ENCODE results near the gene FRS2. TPM values are rescaled to one million over a fixed set of nuclear protein-coding genes. Genes with fewer than 3 reads are reported as not detected.

The FRS2 gene
- total RNA-seq, 5 donors from 2014 or later (not counting 1 experiment from before 2014, with no cell fraction given), result 22.0 to 30.2 (median 26.2) TPM

DNA sequence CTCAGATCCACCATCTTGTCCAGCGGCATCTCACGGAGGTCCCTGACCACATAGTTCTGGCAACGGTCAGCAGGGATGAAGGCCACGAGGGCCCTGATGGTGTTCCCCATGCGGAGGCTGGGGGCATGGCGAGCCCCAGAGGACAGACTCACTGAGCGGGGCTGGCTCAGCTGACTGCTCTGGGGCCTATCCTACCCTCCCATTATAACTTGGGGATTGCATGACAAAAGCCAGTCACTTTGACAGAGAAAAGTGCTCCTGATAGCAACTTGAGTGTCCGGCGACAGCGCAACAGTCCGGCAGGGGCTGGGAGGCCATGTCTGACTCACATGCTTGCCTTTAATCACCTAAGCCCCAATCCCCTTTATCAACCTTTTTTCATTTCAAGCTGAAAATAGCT, 140.5 kb downstream of the FRS2 start, which contains the start of gene LRRC10:
TSS of gene LRRC10 (minus strand) at position 179 of the 400 bp plus-strand sequence. CDS start at position 110, 69 bp downstream.
- H3K36me3 ChIP-seq (ENCODE audit: control insufficient read depth in 2 of 2, extremely low read depth in 1 of 2, insufficient read depth in 1 of 2, low read length in 1 of 2), result no peaks in the 10 kb centered on the region
- ChIA-PET CTCF (no interaction called here), POLR2A (interaction anchor here in 1 of 2 donors (0.6 kb wide), 2 partner anchors 59 to 336 kb away, joined by 3 to 4 read pairs; no protein-coding TSS in a partner anchor)
- Mint-ChIP-seq H3K27ac (no peak within 1 kb of the TSS), H3K9me3 (no peaks in the 10 kb centered on the region), H3K27me3 (peaks cover 6 to 8% of the 10 kb centered on the region in 2 donors), H3K36me3 (no peaks in the 10 kb centered on the region), H3K4me1 (peaks cover 0 to 11% (median 4%) of the 10 kb centered on the region in 3 donors), H3K4me3 (no peak within 1 kb of the TSS)
- H3K4me3 ChIP-seq (ENCODE audit: control insufficient read depth in 1 of 2, extremely low read depth in 1 of 2, low read length in 1 of 2), result no peak within 1 kb of the TSS
- no peak for ATAC-seq (replicated peaks in 1 of 4)
- 92% methylated on average over 8 of the region's 11 CpGs for WGBS (ENCODE audit: insufficient coverage)
- no peak for DNase-seq
- no peaks in the 10 kb centered on the region for H3K9me3 ChIP-seq
- no peak within 1 kb of the TSS for H3K27ac ChIP-seq (ENCODE audit: low read length)
- peaks cover 0 to 13% of the 10 kb centered on the region in 2 experiments for H3K27me3 ChIP-seq (replicated peaks in 1 of 2; ENCODE audit: control insufficient read depth in 2 of 2, extremely low read depth in 1 of 2, insufficient read depth in 2 of 2, low read length in 1 of 2)
- H3K4me1 ChIP-seq (ENCODE audit: control insufficient read depth in 1 of 2, extremely low read depth in 1 of 2, insufficient read depth in 2 of 2, low read length in 2 of 2), result no peaks in the 10 kb centered on the region

DNA sequence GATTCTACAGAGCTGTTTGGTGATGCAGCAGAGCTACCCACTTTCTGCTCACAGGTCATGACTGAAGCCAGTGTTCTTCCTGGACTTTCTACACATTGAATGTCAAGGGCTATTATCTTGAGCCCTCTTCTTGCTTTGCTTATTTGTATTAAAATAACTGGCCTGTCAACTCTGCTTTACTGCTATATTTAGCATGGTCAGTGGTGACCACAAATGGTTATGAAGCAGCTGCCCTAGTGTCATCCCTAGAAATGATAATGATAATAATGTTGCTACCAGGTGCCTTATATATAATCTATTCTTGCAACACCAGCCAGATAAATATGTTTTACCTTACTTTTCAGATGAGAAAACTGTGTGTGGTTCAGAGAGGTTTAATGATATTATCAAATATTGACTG, 143.2 kb downstream of the FRS2 start:
- Mint-ChIP-seq H3K36me3 (no peaks in the 10 kb centered on the region), H3K9me3 (no peaks in the 10 kb centered on the region), H3K27me3 (peaks cover 13 to 17% of the 10 kb centered on the region in 2 donors), H3K4me3 (no peak overlapping the region), H3K4me1 (peaks cover 0 to 6% (median 4%) of the 10 kb centered on the region in 3 donors), H3K27ac (no peak overlapping the region)
- Histone ChIP-seq H3K27ac (ENCODE audit: low read length) (no peak overlapping the region), H3K4me3 (ENCODE audit: control insufficient read depth in 1 of 2, extremely low read depth in 1 of 2, low read length in 1 of 2) (no peak overlapping the region), H3K9me3 (no peaks in the 10 kb centered on the region), H3K27me3 (replicated peaks in 1 of 2; ENCODE audit: control insufficient read depth in 2 of 2, extremely low read depth in 1 of 2, insufficient read depth in 2 of 2, low read length in 1 of 2) (peaks cover 0 to 24% of the 10 kb centered on the region in 2 experiments), H3K36me3 (ENCODE audit: control insufficient read depth in 2 of 2, extremely low read depth in 1 of 2, insufficient read depth in 1 of 2, low read length in 1 of 2) (no peaks in the 10 kb centered on the region), H3K4me1 (ENCODE audit: control insufficient read depth in 1 of 2, extremely low read depth in 1 of 2, insufficient read depth in 2 of 2, low read length in 2 of 2) (no peaks in the 10 kb centered on the region)
- ATAC-seq (replicated peaks in 1 of 4) (no peak), DNase-seq (no peak)
- POLR2A ChIA-PET, result no interaction called here
- CTCF ChIA-PET, result no interaction called here

DNA sequence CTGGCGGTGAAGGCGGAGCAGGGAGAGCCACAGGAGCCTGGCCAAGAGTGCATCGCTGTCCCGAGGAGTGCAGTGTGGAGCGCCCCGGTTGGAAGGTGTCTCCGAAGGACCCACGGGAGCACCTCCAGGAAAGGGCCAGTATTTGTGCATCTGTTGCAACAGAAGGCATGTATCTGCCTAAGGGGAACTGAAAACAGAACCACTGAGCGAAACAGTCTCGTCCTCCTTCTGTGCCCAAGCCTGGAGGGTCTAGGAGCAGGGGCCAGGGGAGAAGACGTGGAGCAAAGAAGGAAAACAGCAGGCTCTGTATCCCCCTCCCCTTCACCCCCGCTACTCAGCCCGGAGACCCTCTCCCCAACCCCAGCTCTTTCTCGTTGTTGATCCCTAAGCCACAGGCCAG, 145.8 kb downstream of the FRS2 start:
- no peaks in the 10 kb centered on the region for H3K36me3 Mint-ChIP-seq
- H3K9me3 ChIP-seq, result no peaks in the 10 kb centered on the region
- H3K4me1 Mint-ChIP-seq, result no peaks in the 10 kb centered on the region
- H3K4me3 Mint-ChIP-seq, result no peak overlapping the region
- H3K4me1 ChIP-seq (ENCODE audit: control insufficient read depth in 1 of 2, extremely low read depth in 1 of 2, insufficient read depth in 2 of 2, low read length in 2 of 2), result no peaks in the 10 kb centered on the region
- peaks cover 13 to 20% of the 10 kb centered on the region in 2 donors for H3K27me3 Mint-ChIP-seq
- peaks cover 0 to 14% of the 10 kb centered on the region in 2 experiments for H3K27me3 ChIP-seq (replicated peaks in 1 of 2; ENCODE audit: control insufficient read depth in 2 of 2, extremely low read depth in 1 of 2, insufficient read depth in 2 of 2, low read length in 1 of 2)
- no peak overlapping the region for H3K27ac ChIP-seq (ENCODE audit: low read length)
- CTCF ChIA-PET, result no interaction called here
- no peaks in the 10 kb centered on the region for H3K9me3 Mint-ChIP-seq
- H3K36me3 ChIP-seq (ENCODE audit: control insufficient read depth in 2 of 2, extremely low read depth in 1 of 2, insufficient read depth in 1 of 2, low read length in 1 of 2), result no peaks in the 10 kb centered on the region
- 85% methylated on average over 10 of the region's 14 CpGs for WGBS (ENCODE audit: insufficient coverage)
- POLR2A ChIA-PET, result no interaction called here
- no peak overlapping the region for H3K4me3 ChIP-seq (ENCODE audit: control insufficient read depth in 1 of 2, extremely low read depth in 1 of 2, low read length in 1 of 2)
- H3K27ac Mint-ChIP-seq, result no peak overlapping the region
- no peak for DNase-seq
- no peak for ATAC-seq (replicated peaks in 1 of 4)

DNA sequence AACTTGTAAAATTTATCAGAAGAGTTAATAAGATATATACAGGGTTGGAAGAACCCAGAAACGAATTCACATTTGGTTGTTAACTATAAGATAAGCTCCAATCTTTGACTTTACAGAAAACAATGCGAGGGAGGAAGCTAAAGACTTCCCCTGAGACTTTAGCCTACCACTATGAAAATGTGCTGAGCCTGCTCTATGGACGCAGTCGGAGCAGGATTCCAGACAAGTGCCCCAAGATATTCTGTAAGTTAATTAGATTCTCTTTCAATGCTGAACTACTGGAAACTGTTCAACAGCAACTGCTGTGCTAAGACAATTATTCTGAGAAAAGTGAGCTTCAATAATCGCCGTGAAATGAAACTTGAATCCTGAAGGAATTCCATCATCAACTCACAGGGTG, 148.9 kb downstream of the FRS2 start:
- Mint-ChIP-seq H3K4me3 (no peak overlapping the region), H3K9me3 (no peaks in the 10 kb centered on the region), H3K4me1 (no peaks in the 10 kb centered on the region), H3K27me3 (peaks cover 15 to 23% of the 10 kb centered on the region in 2 donors), H3K36me3 (no peaks in the 10 kb centered on the region), H3K27ac (no peak overlapping the region)
- Histone ChIP-seq H3K36me3 (ENCODE audit: control insufficient read depth in 2 of 2, extremely low read depth in 1 of 2, insufficient read depth in 1 of 2, low read length in 1 of 2) (no peaks in the 10 kb centered on the region), H3K9me3 (no peaks in the 10 kb centered on the region), H3K27me3 (replicated peaks in 1 of 2; ENCODE audit: control insufficient read depth in 2 of 2, extremely low read depth in 1 of 2, insufficient read depth in 2 of 2, low read length in 1 of 2) (peaks cover 0 to 14% of the 10 kb centered on the region in 2 experiments), H3K27ac (ENCODE audit: low read length) (no peak overlapping the region), H3K4me1 (ENCODE audit: control insufficient read depth in 1 of 2, extremely low read depth in 1 of 2, insufficient read depth in 2 of 2, low read length in 2 of 2) (no peaks in the 10 kb centered on the region), H3K4me3 (ENCODE audit: control insufficient read depth in 1 of 2, extremely low read depth in 1 of 2, low read length in 1 of 2) (no peak overlapping the region)
- no CpG with 5 or more reads among the region's 6 CpGs for WGBS (ENCODE audit: insufficient coverage)
- ATAC-seq (replicated peaks in 1 of 4) (no peak), DNase-seq (no peak)
- CTCF ChIA-PET, result interaction anchor here in 1 of 2 donors (0.6 kb wide), 1 partner anchor 879 kb away, joined by 3 read pairs; no protein-coding TSS in a partner anchor
- POLR2A ChIA-PET, result no interaction called here

DNA sequence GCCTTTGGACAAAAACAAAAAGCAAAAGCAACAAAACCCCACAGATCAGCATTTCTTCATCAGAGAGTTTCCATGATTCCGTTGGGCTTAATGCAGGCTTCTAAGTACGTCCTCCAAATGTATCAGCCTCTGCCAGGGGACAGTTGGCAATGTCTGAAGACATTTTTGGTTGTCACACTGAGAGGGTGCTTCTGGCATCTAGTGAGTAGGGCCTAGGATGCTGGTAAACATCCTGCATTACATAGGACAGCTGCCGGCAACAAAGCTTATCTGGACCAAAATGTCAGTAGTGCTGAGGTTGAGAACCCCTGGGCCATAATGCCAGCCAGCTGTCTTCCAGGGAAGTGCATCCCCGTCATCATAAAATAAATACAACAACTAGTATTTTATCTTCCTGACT, 149.9 kb downstream of the FRS2 start:
- Mint-ChIP-seq H3K27me3 (peaks cover 15 to 23% of the 10 kb centered on the region in 2 donors), H3K27ac (no peak overlapping the region), H3K4me1 (no peaks in the 10 kb centered on the region), H3K9me3 (no peaks in the 10 kb centered on the region), H3K36me3 (no peaks in the 10 kb centered on the region), H3K4me3 (no peak overlapping the region)
- Histone ChIP-seq H3K4me3 (ENCODE audit: control insufficient read depth in 1 of 2, extremely low read depth in 1 of 2, low read length in 1 of 2) (no peak overlapping the region), H3K27me3 (replicated peaks in 1 of 2; ENCODE audit: control insufficient read depth in 2 of 2, extremely low read depth in 1 of 2, insufficient read depth in 2 of 2, low read length in 1 of 2) (peaks cover 0 to 11% of the 10 kb centered on the region in 2 experiments), H3K4me1 (ENCODE audit: control insufficient read depth in 1 of 2, extremely low read depth in 1 of 2, insufficient read depth in 2 of 2, low read length in 2 of 2) (no peaks in the 10 kb centered on the region), H3K9me3 (no peaks in the 10 kb centered on the region), H3K36me3 (ENCODE audit: control insufficient read depth in 2 of 2, extremely low read depth in 1 of 2, insufficient read depth in 1 of 2, low read length in 1 of 2) (no peaks in the 10 kb centered on the region), H3K27ac (ENCODE audit: low read length) (no peak overlapping the region)
- CTCF ChIA-PET, result no interaction called here
- WGBS (ENCODE audit: insufficient coverage), result 71% methylated on average over 1 of the region's 4 CpGs
- DNase-seq (no peak), ATAC-seq (replicated peaks in 1 of 4) (no peak)
- POLR2A ChIA-PET, result interaction anchor here in 1 of 2 donors (0.6 kb wide), 1 partner anchor 362 kb away, joined by 4 read pairs; no protein-coding TSS in a partner anchor

DNA sequence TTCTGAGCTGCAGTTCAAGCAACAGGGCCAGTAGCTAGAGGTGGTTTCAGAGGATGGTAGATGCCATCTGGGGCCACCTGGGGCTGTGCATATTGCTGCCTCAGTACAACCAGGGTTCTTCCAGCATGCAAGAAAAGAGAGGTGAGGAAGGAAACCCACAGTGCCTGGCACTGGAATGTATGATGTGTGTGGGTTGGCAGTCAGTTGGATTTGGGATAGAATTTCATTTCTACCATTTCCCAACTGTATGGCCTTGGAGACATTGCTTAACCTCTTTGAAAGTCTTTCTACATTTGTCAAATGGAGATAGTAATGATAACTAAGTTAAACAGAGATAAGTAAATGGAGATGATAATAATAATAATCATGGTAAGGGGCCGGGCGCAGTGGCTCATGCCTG, 150.7 kb downstream of the FRS2 start:
- no peaks in the 10 kb centered on the region for H3K9me3 ChIP-seq
- H3K4me3 Mint-ChIP-seq, result no peak overlapping the region
- H3K36me3 ChIP-seq (ENCODE audit: control insufficient read depth in 2 of 2, extremely low read depth in 1 of 2, insufficient read depth in 1 of 2, low read length in 1 of 2), result no peaks in the 10 kb centered on the region
- H3K36me3 Mint-ChIP-seq, result no peaks in the 10 kb centered on the region
- peaks cover 0 to 10% of the 10 kb centered on the region in 2 experiments for H3K27me3 ChIP-seq (replicated peaks in 1 of 2; ENCODE audit: control insufficient read depth in 2 of 2, extremely low read depth in 1 of 2, insufficient read depth in 2 of 2, low read length in 1 of 2)
- WGBS (ENCODE audit: insufficient coverage), result 92% methylated on average over 2 of the region's 2 CpGs
- no peaks in the 10 kb centered on the region for H3K4me1 Mint-ChIP-seq
- H3K27me3 Mint-ChIP-seq, result peaks cover 11 to 19% of the 10 kb centered on the region in 2 donors
- ATAC-seq (replicated peaks in 1 of 4), result no peak
- CTCF ChIA-PET, result interaction anchor here in 1 of 2 donors (0.6 kb wide), 1 partner anchor 479 kb away, joined by 3 read pairs; no protein-coding TSS in a partner anchor
- no peak overlapping the region for H3K27ac ChIP-seq (ENCODE audit: low read length)
- H3K4me1 ChIP-seq (ENCODE audit: control insufficient read depth in 1 of 2, extremely low read depth in 1 of 2, insufficient read depth in 2 of 2, low read length in 2 of 2), result no peaks in the 10 kb centered on the region
- no peaks in the 10 kb centered on the region for H3K9me3 Mint-ChIP-seq
- no peak overlapping the region for H3K4me3 ChIP-seq (ENCODE audit: control insufficient read depth in 1 of 2, extremely low read depth in 1 of 2, low read length in 1 of 2)
- POLR2A ChIA-PET, result no interaction called here
- DNase-seq, result no peak
- H3K27ac Mint-ChIP-seq, result no peak overlapping the region

DNA sequence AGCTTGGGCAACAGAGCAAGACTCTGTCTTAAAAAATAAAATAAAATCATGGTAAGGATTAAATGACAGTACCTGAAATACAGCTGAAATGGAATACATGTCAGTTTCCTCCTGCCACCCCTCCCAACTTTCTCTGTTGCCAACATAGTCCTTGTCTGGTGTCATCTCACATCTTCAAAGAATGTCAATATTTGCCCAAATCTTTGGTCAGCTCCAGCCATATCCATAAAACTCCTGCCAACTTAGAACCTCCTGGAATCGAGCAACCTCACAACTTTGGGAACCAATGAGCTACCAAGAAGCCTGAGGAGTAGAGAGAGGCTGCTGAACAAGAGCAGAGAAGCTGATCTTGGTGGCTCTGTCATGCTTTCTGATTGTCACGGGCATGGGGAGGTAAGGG, 151.4 kb downstream of the FRS2 start:
- Histone ChIP-seq H3K4me3 (ENCODE audit: control insufficient read depth in 1 of 2, extremely low read depth in 1 of 2, low read length in 1 of 2) (no peak overlapping the region), H3K9me3 (no peaks in the 10 kb centered on the region), H3K27ac (ENCODE audit: low read length) (no peak overlapping the region), H3K4me1 (ENCODE audit: control insufficient read depth in 1 of 2, extremely low read depth in 1 of 2, insufficient read depth in 2 of 2, low read length in 2 of 2) (no peaks in the 10 kb centered on the region), H3K36me3 (ENCODE audit: control insufficient read depth in 2 of 2, extremely low read depth in 1 of 2, insufficient read depth in 1 of 2, low read length in 1 of 2) (no peaks in the 10 kb centered on the region), H3K27me3 (replicated peaks in 1 of 2; ENCODE audit: control insufficient read depth in 2 of 2, extremely low read depth in 1 of 2, insufficient read depth in 2 of 2, low read length in 1 of 2) (peaks cover 0 to 9% of the 10 kb centered on the region in 2 experiments)
- H3K27me3 Mint-ChIP-seq, result peaks cover 15 to 16% of the 10 kb centered on the region in 2 donors
- H3K4me3 Mint-ChIP-seq, result no peak overlapping the region
- no peaks in the 10 kb centered on the region for H3K4me1 Mint-ChIP-seq
- CTCF ChIA-PET, result no interaction called here
- no peak overlapping the region for H3K27ac Mint-ChIP-seq
- no peaks in the 10 kb centered on the region for H3K36me3 Mint-ChIP-seq
- DNase-seq, result no peak
- ATAC-seq (replicated peaks in 1 of 4), result no peak
- POLR2A ChIA-PET, result no interaction called here
- WGBS (ENCODE audit: insufficient coverage), result 90% methylated on average over 1 of the region's 2 CpGs
- no peaks in the 10 kb centered on the region for H3K9me3 Mint-ChIP-seq

All from T-cell (primary cell).